ENCODE results near the gene ZEB2. TPM values are rescaled to one million over a fixed set of nuclear protein-coding genes. Genes with fewer than 3 reads are reported as not detected.

Gene ZEB2
- polyA plus RNA-seq, 2 of the 4 experiments (the other 2 are of a cell fraction), result 4.2 to 7.0 TPM

GRCh38 chr2:144481109-144481508, 38.8 kb downstream of the ZEB2 start:
- Histone ChIP-seq H3K27ac (no peak overlapping the region), H3K4me2 (no peak overlapping the region), H3K4me1 (0 out of 3 replicates have a peak, but pooled peaks cover 5% of the 10 kb centered on the region), H3K9me3 (no peaks in the 10 kb centered on the region), H3K4me3 (no peak overlapping the region)
- CTCF ChIA-PET, result no interaction called here
- no peak for FAIRE-seq
- ATAC-seq, result no peak
- WGBS (ENCODE audit: missing lambda C conversion rate), result 76% methylated on average over 6 of the region's 6 CpGs
- POLR2A ChIA-PET, result no interaction called here
- no peak for TF ChIP-seq NR3C1 (IDR thresholded peaks at IDR 0.05)
- no peak for TF ChIP-seq HEYL (CRISPR knock-in tag; IDR thresholded peaks at IDR 0.05)
- no peak for TF ChIP-seq RARB (CRISPR knock-in tag; IDR thresholded peaks at IDR 0.05)
- TF ChIP-seq MAZ (IDR thresholded peaks at IDR 0.05; ENCODE audit: borderline replicate concordance, low read depth, low read length), result no peak
- TF ChIP-seq ZFP36 (IDR thresholded peaks at IDR 0.05; ENCODE audit: borderline replicate concordance, partially characterized antibody), result no peak
- no peak for TF ChIP-seq KDM1A (IDR thresholded peaks at IDR 0.05; ENCODE audit: low read depth)
- TF ChIP-seq POLR2A (IDR thresholded peaks at IDR 0.05; ENCODE audit: low read length), result no peak
- no peak for TF ChIP-seq RCOR1 (IDR thresholded peaks at IDR 0.05; ENCODE audit: low read depth, low read length)
- TF ChIP-seq FOXS1 (CRISPR knock-in tag; IDR thresholded peaks at IDR 0.05), result no peak
- no peak for TF ChIP-seq ESRRA (IDR thresholded peaks at IDR 0.05; ENCODE audit: borderline replicate concordance, low read length)
- TF ChIP-seq ELK1 (IDR thresholded peaks at IDR 0.05; ENCODE audit: low read depth, low read length), result no peak
- no peak for TF ChIP-seq JUN (IDR thresholded peaks at IDR 0.05)
- no peak for TF ChIP-seq BCL3 (IDR thresholded peaks at IDR 0.05)
- TF ChIP-seq RAD21 (conservative IDR thresholded peaks at IDR 0.05 in 1 of 2, IDR thresholded peaks at IDR 0.05 in 1 of 2), result no peak
- no peak for TF ChIP-seq CBX8 (IDR thresholded peaks at IDR 0.05)
- DNase-seq (ENCODE audit: low read depth in 1 of 2, low spot score in 1 of 2), result no peak

GRCh38 chr2:144480285-144480684, 39.6 kb downstream of the ZEB2 start:
- H3K27ac ChIP-seq, result no peak overlapping the region
- CTCF ChIA-PET, result no interaction called here
- DNase-seq (ENCODE audit: low read depth in 1 of 2, low spot score in 1 of 2) (no peak), FAIRE-seq (no peak), ATAC-seq (no peak)
- no peak overlapping the region for H3K4me2 ChIP-seq
- 0 out of 3 replicates have a peak, but pooled peaks cover 5% of the 10 kb centered on the region for H3K4me1 ChIP-seq
- 93% methylated on average over 1 of the region's 1 CpG for WGBS (ENCODE audit: missing lambda C conversion rate)
- no peak for TF ChIP-seq CBX2 (IDR thresholded peaks at IDR 0.05; ENCODE audit: borderline replicate concordance, low read depth)
- no peak for TF ChIP-seq SMC3 (IDR thresholded peaks at IDR 0.05)
- TF ChIP-seq CHD2 (IDR thresholded peaks at IDR 0.05; ENCODE audit: low read length, partially characterized antibody), result no peak
- TF ChIP-seq FOSB (CRISPR knock-in tag; IDR thresholded peaks at IDR 0.05), result no peak
- TF ChIP-seq HOXA7 (CRISPR knock-in tag; IDR thresholded peaks at IDR 0.05), result no peak
- H3K9me3 ChIP-seq, result no peaks in the 10 kb centered on the region
- POLR2A ChIA-PET, result no interaction called here
- H3K4me3 ChIP-seq, result no peak overlapping the region

GRCh38 chr2:144479659-144480058, 40.3 kb downstream of the ZEB2 start:
- ATAC-seq, result no peak
- no peak for FAIRE-seq
- Histone ChIP-seq H3K4me3 (no peak overlapping the region), H3K9me3 (no peaks in the 10 kb centered on the region), H3K27ac (no peak overlapping the region), H3K4me1 (0 out of 3 replicates have a peak, but pooled peaks cover 5% of the 10 kb centered on the region), H3K4me2 (no peak overlapping the region)
- TF ChIP-seq ELK1 (IDR thresholded peaks at IDR 0.05; ENCODE audit: low read depth, low read length) (no peak), CEBPB (IDR thresholded peaks at IDR 0.05) (no peak), ZFP36 (IDR thresholded peaks at IDR 0.05; ENCODE audit: borderline replicate concordance, partially characterized antibody) (no peak), RCOR1 (IDR thresholded peaks at IDR 0.05; ENCODE audit: low read depth, low read length) (no peak), RAD21 (conservative IDR thresholded peaks at IDR 0.05 in 1 of 2, IDR thresholded peaks at IDR 0.05 in 1 of 2) (no peak), FOSB (CRISPR knock-in tag; IDR thresholded peaks at IDR 0.05) (no peak), KDM5A (IDR thresholded peaks at IDR 0.05) (no peak), TFCP2L1 (CRISPR knock-in tag; IDR thresholded peaks at IDR 0.05) (no peak), ESRRA (IDR thresholded peaks at IDR 0.05; ENCODE audit: borderline replicate concordance, low read length) (no peak), HOXB13 (CRISPR knock-in tag; IDR thresholded peaks at IDR 0.05; ENCODE audit: low read depth) (no peak), REST (IDR thresholded peaks at IDR 0.05) (no peak), FOXS1 (CRISPR knock-in tag; IDR thresholded peaks at IDR 0.05) (no peak), NR3C1 (IDR thresholded peaks at IDR 0.05) (no peak), JUNB (IDR thresholded peaks at IDR 0.05) (no peak)
- ChIA-PET POLR2A (no interaction called here), CTCF (no interaction called here)
- DNase-seq (ENCODE audit: low read depth in 1 of 2, low spot score in 1 of 2), result no peak
- WGBS (ENCODE audit: missing lambda C conversion rate), result 83% methylated on average over 8 of the region's 8 CpGs
